Epithelial cell of prostate (primary cell): ENCODE data around the gene CDAN1.
A peak's percentile ranks its signal among the peaks of the same experiment; 100 is the strongest.

Experiments used
- DNase-seq: peaks from one replicate; pipeline ENCODE4 v3.0.0-alpha.2; 2011; ENCODE audit warnings: low read depth, low spot score
- H3K27ac ChIP-seq: fragments of 450-650 bp; 2 replicates; pipeline ENCODE4 v1.5.1; 2017; ENCODE audit warnings: mild to moderate bottlenecking

The CDAN1 gene

GRCh38 chr15:42680142-42680482 lies 56.8 kb downstream of the CDAN1 start:
- DNase-seq: peak; percentile 74
- peak overlapping the region; percentile 67 for H3K27ac ChIP-seq

GRCh38 chr15:42679285-42680141 lies 57.4 kb downstream of the CDAN1 start:
- H3K27ac ChIP-seq: peak overlapping the region; percentile 67
- peak; percentile 90 for DNase-seq

GRCh38 chr15:42675021-42675420 lies 61.9 kb downstream of the CDAN1 start:
- H3K27ac ChIP-seq: no peak overlapping the region
- DNase-seq: no peak

GRCh38 chr15:42674472-42674871 lies 62.5 kb downstream of the CDAN1 start:
- no peak overlapping the region for H3K27ac ChIP-seq

More at GRCh38 chr15:42674472-42674871, 62.5 kb downstream of the CDAN1 start:
- no peak for DNase-seq
